HG02938 (cell line): Measurements from ENCODE around the gene MLX.
A peak's percentile ranks its signal among the peaks of the same experiment; 100 is the strongest.
"Not testable (repeated sequence)": the region's sequence is repeated elsewhere in the genome, so short reads cannot be mapped to it uniquely, and the experiment has no call there.

Source experiments
- ATAC-seq: cut with Tn5 transposase; IDR thresholded peaks from one replicate; pipeline ENCODE4 v1.9.1; 2021; ENCODE audit warnings: mild to moderate bottlenecking, moderate library complexity; ENCODE audit not compliant: unreplicated experiment

The MLX gene

DNA sequence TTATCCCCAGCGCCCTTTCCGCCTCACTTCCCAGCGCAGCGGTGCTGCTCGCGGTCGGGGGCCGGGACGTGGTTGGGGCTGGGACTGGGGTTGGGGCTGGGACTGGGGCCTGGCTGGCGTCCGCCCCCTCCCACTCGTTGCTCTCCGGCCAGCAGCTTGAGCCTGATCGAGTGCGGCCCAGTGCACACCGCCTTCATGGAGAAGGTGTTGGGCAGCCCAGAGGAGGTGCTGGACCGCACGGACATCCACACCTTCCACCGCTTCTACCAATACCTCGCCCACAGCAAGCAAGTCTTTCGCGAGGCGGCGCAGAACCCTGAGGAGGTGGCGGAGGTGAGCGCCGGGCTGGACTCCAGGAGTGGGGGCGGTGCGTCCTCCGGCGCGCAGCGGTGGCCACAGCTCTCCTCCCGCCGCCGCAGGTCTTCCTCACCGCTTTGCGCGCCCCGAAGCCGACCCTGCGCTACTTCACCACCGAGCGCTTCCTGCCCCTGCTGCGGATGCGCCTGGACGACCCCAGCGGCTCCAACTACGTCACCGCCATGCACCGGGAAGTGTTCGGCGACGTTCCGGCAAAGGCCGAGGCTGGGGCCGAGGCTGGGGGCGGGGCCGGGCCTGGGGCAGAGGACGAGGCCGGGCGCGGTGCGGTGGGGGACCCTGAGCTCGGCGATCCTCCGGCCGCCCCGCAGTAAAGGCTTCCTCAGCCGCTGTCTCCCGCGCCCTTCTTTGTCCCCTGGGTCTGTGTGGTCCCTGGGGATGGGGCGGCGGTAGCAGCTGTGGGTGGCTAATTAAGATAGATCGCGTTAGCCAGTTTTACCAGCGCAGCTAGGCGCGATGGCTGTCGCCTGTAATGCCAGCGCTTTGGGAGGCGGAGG lies 12.4 kb upstream of the MLX start:
- peak; percentile 69 for ATAC-seq

DNA sequence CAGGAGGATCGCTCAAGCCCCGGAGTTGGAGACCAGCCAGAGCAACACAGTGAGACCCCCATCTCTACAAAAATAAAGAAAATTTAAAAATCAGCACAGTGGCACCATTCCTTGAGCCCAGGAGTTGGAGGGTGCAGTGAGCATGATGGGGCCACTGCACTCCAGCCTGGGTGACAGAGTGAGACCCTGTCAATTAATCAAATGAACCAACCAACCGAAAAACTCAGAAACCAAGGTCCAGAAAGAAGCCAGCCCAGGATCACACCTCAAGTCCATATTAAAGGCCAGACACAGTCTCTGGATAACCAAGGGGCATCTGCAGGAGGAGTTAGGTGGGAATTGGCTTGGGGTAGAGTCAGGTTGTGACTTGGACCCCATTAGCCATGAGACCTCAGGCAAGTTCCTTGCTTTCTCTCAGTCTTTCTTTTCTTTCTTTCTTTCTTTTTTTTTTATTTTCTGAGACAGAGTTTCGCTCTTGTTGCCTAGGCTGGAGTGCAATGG lies 11.7 kb upstream of the MLX start:
- no peak for ATAC-seq

DNA sequence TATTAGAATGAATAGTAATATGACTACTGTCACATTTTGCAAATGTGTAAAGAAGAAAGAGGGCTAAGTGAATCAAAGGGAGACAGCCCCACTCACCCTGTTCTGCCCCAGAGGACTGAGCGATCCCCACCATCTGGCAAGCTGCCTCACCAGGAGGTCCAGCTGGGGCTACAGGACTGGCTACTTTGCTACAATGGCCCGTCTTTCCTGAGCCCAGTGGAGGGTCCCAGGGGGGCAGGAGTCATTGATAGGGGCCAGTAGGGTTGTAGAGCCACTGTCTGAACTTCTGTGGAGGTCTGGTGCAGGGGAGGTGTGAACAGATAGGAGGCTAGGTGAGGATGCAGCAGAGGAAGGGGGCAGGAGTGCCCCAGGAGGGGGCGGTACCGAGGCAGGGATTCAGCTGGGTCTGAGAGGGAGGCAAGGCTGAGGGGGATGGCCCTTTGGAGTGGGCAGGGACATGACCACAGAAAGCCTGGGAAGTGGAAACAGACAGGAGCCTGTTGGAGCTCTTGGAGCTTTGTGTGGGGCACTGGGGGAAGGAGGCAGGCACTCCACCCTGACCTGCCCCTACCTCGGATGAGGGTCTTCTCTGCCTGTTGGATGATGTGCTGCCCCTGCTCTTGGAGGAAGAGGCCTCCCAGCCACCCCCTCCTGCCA lies 10.8 kb upstream of the MLX start:
- not testable (repeated sequence) for ATAC-seq

DNA sequence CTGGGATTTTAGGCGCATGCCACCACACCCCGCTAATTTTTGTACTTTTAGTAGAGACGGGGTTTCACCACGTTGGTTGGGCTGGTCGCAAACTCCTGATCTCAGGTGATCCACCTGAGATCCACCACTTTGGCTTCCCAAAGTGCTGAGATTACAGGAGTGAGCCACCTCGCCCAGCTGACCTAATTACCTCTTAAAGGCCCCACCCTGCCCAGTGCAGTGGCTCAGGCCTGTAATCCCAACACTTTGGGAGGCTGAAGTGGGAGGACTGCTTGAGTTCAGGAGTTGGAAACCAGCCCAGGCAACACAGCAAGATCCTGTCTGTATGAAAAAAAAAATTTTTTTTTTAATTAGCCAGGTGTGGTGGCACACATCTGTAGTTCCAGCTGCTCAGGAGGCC lies 7.8 kb upstream of the MLX start:
- no peak for ATAC-seq

DNA sequence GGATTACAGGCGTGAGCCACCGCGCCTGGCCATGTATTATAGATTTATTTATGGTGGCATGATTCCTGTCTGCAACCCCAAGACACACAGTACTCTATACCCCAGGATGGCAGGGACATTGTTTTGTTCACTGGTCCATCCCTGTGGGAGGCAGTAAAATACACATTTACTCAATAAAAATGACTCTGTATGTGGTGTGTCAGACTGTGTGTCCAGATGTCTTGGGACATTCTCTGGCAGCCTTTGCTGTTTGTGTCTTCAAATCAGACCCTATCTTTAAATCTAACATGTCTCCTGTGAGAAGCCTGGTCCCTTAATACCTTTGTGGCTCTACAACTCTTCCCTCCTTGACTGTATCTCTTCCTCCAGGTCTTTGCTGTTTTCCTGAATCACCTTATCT lies 6.7 kb upstream of the MLX start:
- ATAC-seq = no peak

DNA sequence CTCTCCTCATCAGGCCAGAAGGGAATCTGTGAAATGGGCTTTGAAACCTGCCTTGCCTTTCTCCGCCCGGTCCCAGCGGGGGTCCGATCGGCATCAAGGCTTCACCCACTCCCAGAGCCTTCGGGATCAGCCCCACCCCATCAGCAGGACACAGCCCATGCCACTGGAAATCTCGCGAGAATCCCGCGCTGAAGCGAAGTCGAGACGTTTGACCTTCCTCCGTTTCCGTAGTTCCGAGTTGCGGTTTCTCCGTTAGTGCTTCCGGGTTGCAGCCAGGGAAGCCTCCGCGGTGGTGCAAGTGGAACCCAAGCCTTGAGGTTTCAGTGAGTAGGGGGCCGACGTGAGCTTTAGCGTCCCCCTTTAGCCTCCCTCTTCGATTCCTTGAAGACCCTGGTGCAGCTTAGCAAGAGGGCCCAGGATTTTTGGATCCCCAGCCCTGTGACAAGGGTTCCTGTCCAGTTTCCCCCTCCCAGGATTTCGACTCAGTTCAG lies 5.0 kb upstream of the MLX start, which contains the start of gene COASY:
Gene COASY, plus strand, starts transcription at position 252 of the 491 bp plus-strand sequence. CDS start 475 bp downstream, outside the sequence.
- no peak for ATAC-seq

DNA sequence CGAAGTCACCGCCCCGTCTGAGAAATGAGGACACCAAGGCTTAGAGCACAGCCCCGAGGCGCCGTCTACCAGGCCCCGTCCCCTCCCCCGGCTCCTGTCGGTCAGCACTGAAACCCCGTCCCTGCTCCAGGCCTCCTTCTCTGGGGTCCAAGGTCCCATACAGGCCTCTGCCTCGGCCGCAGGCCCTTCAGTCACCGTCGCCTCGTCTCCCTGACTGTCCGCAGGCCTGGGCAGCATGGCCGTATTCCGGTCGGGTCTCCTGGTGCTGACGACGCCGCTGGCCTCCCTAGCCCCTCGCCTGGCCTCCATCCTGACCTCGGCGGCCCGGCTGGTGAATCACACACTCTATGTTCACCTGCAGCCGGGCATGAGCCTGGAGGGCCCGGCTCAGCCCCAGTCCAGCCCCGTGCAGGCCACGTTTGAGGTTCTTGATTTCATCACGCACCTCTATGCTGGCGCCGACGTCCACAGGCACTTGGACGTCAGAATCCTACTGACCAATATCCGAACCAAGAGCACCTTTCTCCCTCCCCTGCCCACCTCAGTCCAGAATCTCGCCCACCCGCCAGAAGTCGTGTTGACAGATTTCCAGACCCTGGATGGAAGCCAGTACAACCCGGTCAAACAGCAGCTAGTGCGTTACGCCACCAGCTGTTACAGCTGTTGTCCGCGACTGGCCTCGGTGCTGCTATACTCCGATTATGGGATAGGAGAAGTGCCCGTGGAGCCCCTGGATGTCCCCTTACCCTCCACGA lies 4.3 kb upstream of the MLX start:
- ATAC-seq = no peak

DNA sequence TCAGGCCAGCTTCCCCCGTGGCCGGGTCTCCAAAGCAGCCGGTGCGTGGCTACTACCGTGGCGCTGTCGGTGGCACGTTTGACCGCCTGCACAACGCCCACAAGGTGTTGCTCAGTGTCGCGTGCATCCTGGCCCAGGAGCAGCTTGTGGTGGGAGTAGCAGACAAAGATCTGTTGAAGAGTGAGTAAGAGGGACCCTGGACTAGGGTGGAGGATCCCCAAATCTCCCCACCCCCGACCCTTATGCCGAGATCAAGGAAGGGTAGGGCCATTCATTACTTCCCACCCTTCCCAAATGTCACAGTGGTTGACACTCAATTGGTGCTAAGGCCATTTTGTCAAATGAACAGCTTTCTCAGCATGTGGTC lies 3.8 kb upstream of the MLX start:
- ATAC-seq = no peak

DNA sequence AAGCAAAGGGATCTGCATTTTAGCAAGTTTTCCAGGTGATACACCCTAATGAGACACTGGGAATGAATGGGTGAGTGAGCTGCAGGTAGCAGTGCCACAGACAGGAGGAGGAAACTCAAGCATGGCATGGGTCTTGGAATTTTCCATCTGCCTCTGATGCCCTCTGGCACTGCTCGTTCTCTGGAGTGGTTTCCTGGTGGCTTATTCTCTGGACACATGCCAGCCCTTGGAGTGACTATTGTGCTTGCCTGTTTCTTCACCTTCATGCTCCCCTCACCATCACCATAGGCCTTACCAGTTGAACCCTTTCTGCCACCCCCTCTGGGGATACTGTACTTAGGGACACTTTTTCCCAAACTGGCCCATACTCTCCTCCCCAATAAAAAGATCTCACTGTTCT lies 3.4 kb upstream of the MLX start:
- ATAC-seq = no peak

DNA sequence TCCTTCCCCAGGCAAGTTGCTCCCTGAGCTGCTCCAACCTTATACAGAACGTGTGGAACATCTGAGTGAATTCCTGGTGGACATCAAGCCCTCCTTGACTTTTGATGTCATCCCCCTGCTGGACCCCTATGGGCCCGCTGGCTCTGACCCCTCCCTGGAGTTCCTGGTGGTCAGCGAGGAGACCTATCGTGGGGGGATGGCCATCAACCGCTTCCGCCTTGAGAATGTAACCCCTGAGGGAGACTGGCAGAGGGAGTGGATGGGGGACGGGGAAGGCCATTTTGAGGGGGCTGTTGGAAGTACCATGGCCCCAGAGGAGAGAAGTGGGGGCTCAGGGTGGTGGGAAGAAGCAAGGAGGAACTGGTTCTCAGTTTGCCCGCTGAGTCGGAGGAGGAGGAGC lies 3.0 kb upstream of the MLX start:
- ATAC-seq = no peak

DNA sequence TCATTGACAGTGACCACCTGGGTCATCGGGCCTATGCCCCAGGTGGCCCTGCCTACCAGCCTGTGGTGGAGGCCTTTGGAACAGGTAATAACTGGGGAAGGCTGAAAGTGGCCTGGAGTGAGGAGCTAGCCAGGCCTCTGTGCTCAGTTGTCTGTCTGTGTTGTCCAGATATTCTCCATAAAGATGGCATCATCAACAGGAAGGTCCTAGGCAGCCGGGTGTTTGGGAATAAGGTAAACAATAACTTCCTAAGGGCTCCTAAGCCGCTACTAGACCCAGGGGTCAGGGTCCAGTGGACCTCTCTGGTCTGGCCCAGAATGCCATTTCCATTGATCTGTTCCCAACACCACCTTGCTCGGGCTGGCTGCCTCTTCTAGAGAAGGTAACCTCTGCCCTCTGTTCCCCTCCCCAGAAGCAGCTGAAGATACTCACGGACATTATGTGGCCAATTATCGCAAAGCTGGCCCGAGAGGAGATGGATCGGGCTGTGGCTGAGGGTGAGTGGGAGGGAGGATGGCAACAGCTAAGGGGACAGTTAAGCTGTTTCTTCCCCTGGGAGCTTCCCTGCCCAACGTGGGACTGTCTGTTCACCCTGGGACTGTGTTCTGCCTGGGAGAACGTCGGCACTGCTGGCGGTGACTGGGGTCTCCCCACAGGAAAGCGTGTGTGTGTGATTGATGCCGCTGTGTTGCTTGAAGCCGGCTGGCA lies 1.9 kb upstream of the MLX start:
- ATAC-seq = no peak

DNA sequence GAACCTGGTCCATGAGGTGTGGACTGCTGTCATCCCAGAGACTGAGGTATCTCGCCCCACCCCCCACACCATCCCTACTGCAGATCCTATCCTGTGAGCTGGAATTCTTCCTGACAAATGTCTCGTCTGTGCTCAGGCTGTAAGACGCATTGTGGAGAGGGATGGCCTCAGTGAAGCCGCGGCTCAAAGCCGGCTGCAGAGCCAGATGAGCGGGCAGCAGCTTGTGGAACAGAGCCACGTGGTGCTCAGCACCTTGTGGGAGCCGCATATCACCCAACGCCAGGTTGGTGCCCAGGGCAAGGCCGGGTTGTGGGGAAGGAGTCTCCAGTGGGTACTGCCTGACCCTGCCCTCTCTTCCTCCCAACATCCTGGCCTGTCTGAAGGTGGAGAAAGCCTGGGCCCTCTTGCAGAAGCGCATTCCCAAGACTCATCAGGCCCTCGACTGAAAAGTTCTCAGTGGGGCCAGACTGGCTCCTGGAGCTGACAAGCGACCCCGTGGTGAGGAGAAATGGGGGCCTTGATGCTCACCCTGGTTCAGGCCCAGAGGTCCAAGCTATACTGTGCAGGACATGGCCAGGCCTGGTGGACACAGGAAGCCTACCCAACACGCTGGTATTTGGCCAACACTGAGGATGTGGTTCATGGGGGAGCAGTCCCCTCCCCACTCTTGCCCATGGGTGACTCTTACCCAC lies 1.2 kb upstream of the MLX start:
- no peak for ATAC-seq

DNA sequence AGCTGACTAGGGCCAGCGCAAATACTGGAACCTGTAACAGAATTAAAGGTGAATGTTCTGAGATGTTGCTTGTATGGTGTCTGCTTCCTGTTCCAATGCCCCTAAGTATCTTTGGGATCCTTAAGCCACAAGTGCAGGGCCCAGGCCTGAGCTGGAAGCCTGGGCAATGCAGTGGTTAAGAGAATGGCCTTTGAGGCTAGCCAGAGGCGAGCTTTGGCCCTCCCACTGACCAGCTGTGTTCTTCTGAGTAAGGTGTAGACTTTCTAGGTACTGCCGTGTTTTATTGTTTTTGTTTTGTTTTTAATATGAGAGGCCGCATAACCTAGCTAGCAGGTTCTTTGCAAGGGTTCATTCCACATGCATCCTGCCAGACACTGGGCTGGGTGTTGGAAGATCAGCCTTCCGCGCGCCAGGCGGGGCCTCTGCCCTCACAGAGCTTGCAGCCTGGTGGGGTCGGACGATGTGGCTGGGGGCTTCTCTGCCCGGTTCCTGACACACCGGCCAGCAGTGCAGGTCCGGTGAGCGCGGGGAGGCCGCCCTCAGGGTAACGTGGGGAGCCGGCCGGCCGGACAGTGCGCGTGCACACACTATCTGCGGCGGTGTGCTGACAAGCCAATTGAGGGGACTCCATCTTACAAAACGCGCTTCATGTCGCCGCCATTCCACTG lies 551 bp upstream of the MLX start:
- ATAC-seq = no peak

DNA sequence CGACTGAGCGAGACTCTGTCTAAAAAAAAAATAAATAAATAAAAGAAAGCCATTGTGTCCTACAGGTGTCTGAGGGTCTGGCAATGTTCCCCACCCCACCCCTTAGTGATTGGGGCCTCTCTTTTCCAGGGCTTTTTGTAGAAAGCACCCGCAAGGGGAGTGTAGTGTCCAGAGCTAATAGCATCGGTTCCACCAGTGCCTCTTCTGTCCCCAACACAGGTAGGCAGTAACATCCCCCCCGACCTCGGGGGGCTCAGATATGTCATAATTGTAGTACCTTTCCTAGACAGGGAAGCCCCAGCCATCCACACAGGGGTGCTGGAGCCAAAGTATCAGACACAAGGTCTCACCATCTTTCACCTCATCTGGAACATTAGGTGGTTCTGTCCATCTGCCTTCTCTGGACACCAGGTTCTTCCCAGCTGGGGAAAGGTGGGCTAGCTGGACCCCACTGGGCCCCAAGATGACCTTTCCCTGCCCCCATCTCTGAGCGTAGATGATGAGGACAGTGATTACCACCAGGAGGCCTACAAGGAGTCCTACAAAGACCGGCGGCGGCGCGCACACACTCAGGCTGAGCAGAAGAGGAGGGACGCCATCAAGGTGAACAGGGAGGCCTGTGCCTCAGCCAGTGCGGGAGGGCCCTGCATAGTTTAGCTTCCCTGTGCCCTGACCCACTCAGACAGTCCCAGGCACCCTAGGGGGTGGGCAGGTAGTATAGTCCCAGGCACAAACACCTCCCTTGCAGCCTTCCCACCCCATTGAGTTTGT lies 1.6 kb downstream of the MLX start:
- ATAC-seq = no peak

DNA sequence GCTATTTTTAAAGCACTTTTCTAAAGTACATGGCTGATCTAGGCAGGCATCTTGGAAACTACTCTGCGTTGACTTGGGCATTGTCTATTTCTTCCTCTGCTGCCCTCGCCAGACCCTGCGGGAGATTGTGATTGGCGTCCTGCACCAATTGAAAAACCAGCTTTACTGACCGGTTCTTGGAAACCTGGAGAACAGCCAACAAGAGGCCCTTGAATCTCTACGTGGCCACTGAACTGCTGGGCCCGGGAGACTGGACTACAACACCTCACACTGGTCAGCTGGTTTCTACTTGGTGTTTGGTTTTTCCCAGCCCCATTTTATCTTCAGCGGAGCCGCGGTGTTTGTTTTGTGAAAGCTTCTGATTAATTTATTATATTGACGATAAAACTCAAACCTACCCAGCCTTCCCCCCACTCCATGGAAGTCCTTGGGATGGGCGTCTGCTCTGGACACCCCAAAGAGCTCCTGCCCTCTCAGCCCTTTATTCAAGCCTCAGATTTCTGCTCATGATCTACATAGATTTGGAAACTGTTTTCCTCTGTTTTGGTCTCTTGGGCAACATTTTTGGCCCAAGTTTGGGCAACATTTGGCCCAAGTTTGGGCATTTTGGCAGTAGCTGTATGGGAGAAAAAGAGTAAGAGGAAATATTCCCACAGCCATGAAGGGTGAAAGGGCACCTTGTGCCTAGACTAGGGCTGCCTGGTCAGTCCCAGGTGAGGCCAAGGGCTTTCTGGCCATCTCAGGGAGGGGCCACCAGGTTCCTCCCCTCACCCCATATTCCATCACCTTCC lies 4.7 kb downstream of the MLX start:
- no peak for ATAC-seq

DNA sequence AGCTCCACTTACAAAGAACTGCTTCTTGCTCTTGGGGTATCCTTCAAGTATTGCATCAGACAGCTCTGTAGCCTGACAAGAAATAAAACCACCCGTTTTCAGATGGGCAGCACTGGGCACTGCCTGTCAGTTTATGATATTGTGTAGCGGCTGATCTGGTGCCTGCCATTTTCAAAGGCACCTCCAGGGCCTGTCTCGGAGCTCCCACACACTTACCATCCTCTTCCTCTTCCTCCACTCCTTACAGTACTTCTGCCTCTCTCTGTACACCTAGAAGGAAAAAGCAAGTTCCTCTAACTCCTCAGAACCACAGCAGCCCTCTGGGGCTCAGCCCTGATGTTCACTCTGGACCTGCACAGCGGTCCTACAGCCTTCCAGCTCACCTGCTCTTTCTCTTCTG lies 6.2 kb downstream of the MLX start:
- no peak for ATAC-seq

DNA sequence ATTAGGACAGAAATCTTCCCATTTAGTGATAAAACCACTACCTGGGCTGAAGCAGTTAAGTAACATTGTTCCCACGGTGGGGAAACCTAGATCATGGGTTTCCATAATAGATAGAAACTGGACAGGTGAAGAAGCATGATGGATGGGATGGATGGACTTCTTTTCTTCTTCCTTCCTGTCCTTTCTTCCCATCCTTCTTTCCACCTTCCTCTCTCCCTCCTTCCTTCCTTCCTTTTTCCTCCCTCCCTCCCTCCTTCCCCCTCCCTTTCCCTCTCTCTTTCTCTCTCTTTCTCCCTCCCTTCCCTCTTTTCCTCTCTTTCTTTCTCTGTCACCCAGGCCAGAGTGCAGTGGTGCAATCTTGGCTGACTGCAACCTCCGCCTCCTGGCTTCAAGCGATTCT lies 7.6 kb downstream of the MLX start:
- no peak for ATAC-seq

DNA sequence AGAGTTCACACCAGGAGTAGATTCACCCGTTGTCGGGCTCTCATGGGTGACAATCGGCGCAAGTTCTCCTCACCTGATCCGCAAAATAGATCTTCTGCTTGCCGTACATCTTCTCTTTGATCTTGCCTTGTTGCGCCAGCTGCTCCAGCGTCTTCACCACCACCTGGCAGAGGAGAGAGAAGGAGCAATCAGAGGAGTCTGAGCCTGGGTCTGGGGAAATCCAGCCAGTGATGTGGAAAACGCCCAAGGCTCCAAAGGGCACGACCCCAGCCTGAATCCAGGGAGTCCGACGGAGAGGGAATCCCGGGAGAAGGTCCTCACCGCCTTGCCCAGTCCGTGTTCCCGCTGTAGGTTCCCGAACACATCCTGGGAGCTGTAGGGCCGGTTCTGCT lies 10.2 kb downstream of the MLX start:
- ATAC-seq = no peak
